GM18526 (cell line): ENCODE results near the gene SERGEF.

Experiments
- POLR2A ChIP-seq: IDR thresholded peaks from 3 replicates; pipeline ENCODE4 v1.6.1; 2011; ENCODE audit not compliant: insufficient read length; ENCODE audit errors: extremely low read depth

Gene SERGEF

DNA sequence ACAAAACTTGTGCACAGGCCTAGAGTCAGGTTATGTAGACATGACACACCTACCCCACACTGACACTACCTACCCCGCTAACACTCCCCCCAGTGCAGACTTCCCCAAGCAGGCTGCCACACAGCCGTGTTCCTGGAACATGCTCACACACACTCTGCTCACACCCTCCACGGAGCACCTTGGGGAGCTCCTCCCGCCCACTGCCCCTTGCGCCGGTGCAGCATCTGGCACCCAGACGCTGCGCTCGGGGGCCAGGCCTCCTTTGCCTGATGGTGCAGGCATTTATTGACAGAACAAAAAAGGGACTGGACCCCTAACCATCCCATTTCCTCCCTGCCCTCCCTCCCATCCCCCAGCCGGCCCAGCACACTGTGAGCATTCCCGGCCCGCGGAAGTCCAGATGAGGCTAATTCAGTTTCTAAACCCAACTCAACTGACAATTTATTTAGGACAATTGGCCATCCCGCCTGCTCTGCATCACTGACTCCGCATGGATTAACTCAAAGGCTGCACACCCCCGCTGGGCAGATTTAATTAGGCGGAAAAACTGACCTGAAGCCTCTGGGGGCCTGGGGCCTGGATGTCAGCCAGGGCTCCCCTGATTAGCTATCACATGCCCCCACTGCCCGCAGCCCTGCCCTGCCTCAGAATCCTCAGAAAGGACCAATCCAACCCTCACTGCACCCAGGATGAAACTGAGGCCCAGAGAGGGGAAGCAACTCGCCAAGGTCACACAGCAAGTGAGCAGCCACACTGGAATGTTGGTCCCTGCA lies 248.2 kb downstream of the SERGEF start:
- TF ChIP-seq POLR2A = no peak

DNA sequence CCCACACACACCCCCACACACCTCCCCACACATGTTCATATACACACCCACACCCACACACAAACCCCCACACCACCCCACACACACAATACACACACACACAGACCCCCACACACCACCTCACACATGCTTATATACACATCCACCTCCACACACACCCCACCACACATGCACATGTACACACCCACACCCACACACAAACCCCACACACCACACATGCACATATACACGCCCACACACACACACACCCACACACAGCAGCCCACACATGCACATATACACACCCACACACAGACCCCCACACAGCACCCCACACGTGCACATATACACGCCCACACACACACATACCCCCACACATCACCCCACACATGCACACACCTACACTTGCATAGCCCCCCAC lies 249.1 kb downstream of the SERGEF start:
- no peak for TF ChIP-seq POLR2A

DNA sequence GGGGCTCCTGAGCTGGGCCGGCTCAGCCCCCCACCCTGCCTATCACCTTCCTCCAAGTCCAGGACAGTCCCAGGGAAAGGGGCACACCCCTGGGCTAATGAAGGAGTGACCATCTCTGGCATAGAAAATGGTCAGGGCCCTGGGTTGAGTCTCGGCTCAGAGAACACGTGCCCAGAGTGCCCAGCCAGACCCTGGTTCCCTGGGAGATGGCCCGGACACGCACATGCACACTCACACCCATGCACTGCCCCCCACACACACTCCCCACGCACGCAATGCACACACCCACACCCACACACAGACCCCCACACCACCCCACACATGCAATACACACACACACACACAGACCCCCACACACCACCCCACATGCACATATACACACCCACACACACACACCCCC lies 249.6 kb downstream of the SERGEF start:
- no peak for TF ChIP-seq POLR2A

DNA sequence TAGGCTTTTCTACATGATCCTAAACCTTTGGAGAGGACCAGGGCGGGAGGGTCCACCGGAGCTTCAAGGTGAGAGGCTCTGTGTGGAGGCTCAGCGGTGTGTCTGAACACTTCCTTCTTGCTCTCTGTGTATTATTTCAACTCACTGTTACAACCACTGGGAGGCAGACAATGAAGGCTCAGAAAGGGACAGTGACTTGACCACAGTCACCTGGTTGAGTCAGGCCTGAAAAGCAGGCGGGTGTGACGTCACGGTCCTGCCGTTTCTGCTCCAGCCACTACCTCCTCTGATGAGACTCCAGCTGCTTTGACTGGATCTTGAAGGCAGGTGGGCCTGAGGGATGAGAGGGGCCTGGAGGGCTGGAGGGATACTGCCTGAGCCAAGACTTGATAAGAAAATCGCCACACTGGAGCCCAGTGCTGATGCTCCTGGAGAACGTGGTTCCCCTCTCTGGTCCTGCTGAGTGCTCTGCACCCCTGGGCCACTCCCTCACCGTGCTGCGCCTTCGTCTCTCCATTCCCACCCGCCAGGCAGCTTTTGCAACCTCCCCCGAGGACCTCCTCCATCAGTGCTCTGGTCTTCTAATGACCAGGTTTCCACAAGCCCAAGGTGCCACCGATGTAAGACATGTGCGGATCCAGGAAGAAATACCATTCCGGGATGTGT lies 250.4 kb downstream of the SERGEF start:
- TF ChIP-seq POLR2A = no peak

DNA sequence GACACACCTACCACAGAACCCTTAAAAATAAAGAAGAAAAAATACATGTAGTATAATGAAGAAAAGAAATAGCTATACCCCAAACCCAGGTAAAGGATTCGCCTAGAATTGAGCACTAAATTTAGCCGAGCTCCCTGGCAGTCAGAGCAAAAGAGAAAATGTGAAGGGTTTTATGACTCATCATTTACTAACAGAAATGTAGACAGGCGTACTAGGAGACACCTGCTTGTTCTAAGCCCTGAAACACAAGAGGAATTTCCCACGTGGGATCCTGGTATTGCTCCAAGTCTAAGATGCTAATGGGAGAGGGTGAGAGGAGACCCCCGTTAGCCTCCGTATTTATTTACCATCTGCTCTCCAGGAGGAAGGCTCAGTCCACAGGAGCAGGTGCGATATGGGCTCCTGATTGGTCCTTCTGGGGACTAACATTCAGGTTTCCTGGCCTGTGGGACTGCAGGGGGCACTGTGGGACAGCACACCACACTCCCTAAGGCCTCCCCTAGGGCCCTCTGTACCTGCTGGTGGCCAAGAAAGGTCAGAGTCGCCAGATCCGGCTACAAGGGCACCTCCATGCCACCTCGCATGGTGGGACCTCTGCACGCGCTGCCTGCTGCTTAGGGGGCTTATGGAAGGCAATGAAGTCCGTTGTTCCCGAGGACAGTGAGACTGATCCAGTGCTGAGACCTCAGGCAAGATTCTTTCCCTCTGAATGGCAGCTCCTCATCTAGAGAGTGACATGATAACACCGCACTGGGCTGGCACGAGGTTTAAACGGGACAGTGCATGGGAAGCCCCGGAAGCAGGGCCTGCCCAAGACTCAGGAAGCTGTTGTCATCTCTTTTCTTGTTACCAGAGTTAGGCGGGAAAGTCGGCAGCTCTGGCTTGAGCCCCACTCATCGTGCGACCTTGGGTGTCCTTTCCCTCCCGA lies 252.5 kb downstream of the SERGEF start:
- no peak for TF ChIP-seq POLR2A

DNA sequence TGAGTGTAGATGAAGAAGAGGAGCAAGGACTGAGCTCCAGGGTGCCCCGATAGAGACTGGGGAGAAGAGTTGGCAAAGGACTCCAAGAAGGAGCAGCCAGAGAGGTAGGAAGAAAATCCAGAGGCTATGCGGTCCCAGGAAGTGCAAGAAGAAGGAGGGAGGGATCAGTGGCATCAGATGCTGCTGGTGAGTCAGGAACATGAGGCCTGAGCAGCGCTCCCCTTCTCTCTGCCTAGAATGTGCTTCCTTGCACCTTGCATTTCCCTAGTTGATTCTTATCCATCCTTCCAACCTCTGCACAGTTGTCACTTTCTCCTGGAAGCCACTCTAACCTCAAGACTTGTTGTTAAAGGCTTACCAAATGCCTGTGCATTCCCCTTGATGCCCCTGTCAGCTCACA lies 257.0 kb downstream of the SERGEF start:
- TF ChIP-seq POLR2A = no peak

DNA sequence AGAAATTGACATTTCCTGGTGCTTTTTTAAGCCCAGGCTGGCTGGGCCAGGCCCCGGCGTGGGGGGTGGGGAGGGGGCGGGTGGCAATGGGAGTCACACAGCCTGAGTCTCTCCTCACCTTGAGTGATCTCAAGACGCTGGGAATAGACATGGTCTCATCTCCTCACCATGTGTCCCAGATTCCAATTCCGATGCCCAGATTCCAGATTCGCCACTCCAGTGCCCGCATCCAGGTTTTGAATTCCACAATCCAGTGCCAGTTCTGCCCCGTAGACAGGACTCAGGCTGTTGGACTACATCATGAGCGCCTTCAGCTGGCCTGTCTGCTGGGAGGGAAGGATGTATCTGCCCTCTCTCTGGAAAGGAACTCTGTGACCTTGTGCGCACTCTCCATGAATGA lies 259.2 kb downstream of the SERGEF start:
- TF ChIP-seq POLR2A = no peak

DNA sequence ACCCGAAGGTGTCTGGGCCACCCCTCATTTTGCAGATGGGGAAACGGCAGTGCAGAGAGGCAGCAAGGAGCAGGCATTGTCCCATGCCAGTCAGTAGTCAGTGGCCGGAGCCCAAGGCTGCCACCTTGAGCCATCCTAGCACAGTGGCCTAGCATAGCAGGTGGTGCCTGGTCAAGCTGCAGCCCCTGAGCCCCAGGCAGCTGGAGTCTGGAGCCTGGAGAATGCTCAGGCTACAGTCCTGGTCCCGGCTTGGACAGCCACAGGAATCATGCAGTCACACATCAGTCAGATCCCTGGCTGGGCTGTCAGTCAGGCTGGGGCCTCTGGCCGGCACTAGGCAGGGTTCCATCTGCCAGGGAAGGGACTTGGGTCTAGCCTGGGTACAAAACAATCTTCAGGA lies 259.7 kb downstream of the SERGEF start:
- no peak for TF ChIP-seq POLR2A

DNA sequence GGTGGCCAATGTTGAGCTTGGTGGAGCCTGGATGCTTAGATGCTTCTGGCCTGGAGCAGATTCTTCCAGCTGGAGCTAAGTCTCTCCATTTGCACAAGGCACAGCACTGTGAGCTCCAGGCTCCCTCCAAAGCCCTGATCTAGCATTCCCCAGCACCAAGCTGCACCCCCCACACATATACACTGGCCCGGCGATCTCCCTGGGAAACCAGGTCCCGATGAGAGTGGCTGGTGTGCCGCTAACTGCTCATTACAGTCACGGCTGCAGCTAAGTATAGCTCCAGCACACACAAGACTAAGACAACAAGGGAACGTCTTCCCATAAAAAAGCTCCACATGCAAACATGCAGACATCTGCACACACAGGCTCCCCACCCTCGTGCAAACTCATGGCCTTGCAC lies 260.7 kb downstream of the SERGEF start:
- TF ChIP-seq POLR2A = no peak

DNA sequence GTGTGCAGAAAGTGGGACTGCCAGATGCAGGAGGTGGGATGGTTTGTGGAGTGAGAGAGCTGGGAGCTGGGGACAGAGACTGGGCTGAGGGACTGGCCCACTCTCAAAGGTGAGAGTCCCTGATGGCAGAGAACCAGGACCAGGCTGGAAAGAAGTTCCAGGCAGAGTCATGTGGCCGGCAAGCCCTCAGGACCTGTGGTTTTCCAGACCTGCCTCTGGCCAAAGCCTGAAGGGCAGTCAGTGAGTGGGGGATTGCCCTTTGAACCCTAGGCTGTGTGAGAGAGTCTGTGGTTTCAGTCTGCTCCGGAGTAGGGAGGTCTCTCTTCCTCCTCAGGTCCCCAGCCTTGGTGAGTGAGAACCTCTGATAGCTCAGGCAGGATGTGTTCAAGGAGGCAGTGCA lies 261.3 kb downstream of the SERGEF start:
- TF ChIP-seq POLR2A = no peak

DNA sequence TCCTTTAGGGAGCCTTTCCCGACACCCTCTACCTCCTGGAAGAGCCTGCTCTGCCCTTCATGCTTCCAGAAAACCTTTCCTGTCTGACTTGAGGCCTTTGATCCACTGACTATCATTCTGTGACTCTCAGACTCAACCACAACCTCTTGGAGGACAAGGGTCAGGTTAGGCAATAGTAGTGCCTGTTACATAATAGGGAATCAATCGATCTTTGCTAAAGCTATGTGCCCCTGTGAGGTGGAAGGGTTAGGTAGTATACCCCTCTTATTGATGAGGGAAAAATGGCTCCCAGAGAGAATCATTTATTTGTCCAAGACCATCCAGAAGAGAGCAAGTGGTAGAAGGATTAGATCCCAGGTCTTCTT lies 262.1 kb downstream of the SERGEF start:
- TF ChIP-seq POLR2A = no peak

DNA sequence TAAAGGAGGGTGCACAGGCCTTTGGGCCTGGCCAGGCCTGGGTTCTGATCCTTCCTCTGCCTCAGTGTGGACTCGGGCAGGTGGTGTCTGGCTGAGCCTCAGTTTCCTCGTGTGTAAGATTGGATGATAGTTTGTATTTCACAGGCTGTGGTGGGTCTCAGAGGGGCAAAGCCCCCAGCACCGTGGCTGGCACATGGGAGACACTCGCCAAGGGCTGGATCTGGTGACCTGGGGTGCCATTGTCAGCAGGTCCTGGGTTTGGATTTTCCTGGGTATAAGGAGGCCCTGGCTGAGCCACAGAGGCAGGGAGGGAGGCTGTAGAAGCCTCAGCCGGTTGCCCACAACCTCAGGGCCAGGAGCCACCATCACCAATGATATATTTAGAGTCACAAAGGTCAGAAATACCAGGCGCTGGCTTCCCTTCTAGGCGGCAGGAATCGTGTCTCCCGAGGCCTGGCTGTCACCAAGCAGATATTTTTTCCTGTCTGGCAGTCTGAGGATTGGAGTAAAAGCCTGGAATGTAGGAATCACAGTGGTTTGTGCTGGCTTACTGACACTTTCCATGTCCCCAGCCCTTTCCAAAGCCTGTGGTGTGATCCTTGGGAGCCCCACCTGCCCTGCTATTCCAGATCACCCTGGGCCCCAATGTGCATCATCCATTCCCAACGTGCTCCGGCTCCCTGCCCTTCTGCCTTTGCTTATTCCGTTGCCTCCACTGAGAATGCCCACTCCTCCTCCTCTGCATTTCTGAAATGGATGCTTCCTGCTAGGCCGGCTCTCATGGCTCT lies 262.6 kb downstream of the SERGEF start:
- TF ChIP-seq POLR2A = no peak

DNA sequence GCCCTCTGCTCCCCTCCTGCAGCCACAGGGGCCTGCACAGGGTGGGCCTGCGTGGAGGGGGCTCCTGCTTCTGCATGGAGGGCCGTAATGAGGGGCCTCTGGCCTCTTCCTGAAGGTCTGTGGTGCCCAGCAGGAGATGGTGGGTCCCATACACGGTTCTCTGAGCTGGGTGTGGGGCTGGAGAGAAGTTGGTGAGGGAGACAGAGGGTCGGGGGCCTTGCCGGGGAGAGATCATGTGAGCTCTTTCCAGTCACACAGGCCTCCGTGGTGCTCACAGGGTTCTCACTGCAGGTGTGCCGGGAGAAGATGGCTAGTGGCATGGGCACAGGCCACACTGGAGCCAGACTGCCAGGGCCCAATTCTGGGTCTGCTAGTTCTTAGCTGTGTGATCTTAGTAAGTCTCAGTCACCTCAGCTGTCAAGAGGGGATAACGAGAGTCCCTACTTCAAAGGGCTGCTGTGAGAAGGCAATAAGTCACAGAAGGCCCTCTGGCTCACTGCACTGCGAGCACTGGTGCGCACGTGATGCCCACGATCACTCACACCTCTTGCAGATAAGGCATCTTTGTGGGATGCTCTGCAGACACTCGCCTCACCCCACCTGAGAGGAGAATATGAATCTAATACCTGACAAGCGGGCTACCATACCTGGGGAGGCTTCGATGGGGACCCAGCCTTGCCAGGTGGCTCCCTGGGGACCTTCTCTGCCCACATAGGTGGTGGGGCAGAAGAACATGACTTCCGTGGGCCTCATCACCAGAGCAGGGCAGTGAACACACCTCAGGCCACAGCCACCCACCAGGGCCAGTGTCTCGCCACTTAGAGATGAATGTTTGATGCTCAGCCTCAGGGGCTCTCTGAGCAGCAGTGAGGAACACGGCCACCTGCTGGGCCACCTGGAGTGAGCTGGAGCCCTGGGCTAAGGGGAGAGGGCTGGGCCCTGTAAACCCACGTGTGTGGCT lies 263.8 kb downstream of the SERGEF start:
- no peak for TF ChIP-seq POLR2A

DNA sequence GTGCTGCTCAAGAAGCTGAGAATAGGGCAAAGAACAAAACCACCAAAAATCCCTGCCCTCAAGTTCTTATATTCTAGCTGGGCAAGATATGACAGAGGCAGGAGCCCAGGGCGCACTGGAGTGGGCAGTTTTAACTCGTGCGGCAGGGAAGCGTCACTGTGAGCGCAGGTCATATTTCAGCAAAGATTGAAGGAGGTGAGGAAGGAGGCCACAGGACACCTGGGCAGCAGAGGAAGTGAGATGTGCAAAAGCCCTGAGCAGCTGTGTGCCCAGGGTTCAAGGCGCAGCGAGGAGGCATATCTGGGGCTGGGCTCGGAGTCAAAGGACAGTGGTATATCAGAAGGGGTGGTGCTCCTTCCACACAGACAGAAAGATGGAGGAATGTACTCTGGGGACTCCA lies 264.8 kb downstream of the SERGEF start:
- no peak for TF ChIP-seq POLR2A

DNA sequence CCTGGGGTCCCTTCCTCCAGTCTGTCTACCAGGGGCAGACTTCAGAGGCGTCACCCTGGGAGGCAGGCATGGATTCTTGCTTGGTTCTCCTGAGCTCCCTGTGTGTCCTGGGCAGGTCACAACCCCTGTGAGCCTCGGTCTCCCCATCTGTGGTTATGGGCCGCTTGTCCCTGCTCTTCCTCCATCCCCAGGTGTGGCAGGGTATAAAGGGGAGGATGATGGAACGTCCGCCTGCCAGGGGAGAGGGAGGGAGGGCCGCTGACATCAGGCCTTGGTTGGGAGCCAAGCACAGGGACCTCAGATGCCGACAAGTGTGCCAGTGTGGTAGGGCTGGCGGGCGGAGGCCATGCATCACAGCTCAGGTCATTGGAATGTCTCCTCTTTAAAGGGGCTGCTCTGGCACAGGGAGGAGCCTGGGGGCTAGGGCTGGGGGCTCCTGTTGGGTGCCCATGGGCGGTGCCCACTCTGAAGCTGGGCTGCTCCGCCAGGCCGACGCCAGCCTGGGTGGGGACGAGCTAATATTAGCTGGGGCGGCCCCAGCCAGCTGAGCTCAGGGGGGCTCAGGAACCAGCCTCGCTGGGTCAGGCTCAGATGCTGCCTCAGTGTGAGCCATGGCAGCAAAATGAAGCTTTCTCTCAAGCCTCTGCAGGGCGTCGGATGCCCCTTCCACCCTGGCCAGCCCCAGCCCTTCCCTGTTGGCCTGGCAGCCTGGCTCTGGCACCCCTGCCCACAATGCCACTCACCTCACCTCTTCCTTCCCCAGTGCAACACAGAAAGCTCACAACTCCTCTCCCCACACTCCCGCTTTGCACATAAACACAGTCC lies 265.5 kb downstream of the SERGEF start:
- TF ChIP-seq POLR2A = no peak
